GM21360 (cell line): Measurements from ENCODE around the gene MCM8.

Source experiments
- ATAC-seq: cut with Tn5 transposase; IDR thresholded peaks from one replicate; pipeline ENCODE4 v1.9.1; 2021; ENCODE audit warnings: mild to moderate bottlenecking, moderate library complexity; ENCODE audit not compliant: unreplicated experiment

The MCM8 gene

DNA sequence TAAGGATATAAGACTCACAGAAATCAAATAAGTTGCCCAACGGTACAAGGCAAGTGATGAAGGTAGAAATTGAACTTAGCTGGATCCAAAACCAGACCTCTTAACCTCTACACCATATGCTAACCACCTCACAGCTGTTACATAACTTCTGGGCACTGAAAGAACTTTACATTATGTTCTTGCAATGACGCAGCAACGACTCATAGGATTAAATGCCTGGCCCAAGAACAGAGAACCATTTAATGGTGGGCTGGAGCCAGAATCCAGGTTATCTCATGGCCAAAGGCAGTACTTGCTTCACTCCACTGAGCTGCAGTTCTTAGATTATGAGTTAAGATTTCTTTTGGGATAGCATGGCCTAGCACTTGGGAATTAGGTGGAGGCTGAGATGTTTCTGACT lies 4.5 kb upstream of the MCM8 start:
- no peak for ATAC-seq

DNA sequence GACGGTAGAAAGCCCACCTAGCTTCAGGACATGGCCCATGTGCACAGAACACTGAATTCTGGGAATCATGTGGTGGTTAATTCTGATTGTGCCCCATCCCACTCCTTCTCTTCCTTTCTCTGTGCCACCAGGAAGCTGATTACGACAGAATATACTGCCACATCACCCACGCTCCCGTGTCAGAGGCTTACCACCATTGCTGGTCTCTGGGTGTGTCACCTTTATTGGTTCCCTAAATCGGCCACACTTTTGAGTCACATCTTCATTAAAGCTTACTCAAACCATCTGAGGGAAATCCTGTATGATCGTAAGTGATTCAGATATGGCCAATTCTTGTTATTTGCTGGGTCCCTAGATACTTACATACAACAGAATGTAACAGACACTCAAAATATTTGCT lies 3.2 kb upstream of the MCM8 start:
- no peak for ATAC-seq

- no peak for ATAC-seq
Measured at GRCh38 chr20:5949943-5950270, 545 bp upstream of the MCM8 start.

- ATAC-seq: no peak
Measured at GRCh38 chr20:5967469-5967868, 17.0 kb downstream of the MCM8 start.

GRCh38 chr20:5968462-5968861 lies 18.0 kb downstream of the MCM8 start:
- ATAC-seq: no peak

GRCh38 chr20:5969348-5969935 lies 19.0 kb downstream of the MCM8 start:
- no peak for ATAC-seq

- ATAC-seq: no peak
Measured at GRCh38 chr20:5969940-5970339, 19.5 kb downstream of the MCM8 start.

DNA sequence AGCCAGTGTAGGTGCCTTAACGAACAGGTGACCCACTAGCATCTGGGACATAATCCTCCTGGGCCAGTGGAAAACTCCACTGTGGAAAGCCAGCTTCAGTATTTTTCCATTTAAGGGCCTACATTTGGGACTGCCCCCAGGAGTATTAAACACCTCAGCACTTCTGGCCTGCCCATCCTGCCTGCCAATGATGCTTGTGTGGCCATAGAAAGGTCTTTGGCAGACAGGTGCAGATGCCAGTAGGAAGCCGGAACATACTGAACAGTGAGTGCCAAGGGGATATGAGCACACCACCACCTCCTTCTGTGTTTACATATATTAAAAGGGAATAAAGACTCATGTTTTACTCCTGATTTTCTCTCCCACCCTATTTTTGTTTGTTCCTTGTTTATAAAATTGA lies 19.9 kb downstream of the MCM8 start:
- no peak for ATAC-seq

DNA sequence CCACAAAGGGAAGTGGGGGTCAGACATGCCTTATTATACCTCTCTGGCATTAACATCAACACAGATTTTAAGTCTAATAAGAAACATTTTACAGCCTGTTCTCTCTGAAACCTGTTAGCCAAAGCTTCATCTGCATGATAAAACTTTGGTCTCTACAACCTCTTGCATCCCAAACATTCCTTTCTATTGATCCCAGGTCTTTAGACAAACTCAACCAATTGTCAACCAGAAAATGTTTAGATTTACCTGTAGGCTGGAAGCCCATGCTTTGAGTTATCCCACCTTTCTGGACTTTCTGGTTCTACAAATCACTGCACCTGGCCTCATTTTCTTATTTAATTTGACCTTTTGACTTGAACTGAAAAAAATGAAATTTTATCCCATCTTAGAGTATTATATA lies 20.8 kb downstream of the MCM8 start:
- ATAC-seq: no peak

DNA sequence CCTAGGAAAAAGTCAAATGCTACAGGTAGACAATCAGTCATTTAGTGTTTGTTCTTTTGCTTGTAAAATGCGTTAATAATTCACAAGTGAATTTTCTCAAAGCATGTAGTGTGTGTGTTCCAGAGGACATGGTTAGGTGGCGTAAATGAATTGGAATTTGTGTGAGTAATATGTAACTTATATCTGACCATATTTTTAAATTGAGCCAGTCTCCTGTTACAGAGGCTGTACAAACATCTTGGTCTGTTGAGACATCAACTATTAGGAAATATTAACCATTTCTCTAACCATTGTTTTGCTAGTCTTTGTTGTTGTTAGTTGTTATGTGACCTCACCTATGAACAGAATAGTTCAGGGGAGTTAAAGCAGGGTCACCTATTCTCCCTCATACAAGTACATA lies 22.7 kb downstream of the MCM8 start:
- ATAC-seq: no peak

GRCh38 chr20:5973971-5974370 lies 23.5 kb downstream of the MCM8 start:
- ATAC-seq: no peak

- ATAC-seq: no peak
Measured at GRCh38 chr20:5974531-5974930, 24.1 kb downstream of the MCM8 start.

DNA sequence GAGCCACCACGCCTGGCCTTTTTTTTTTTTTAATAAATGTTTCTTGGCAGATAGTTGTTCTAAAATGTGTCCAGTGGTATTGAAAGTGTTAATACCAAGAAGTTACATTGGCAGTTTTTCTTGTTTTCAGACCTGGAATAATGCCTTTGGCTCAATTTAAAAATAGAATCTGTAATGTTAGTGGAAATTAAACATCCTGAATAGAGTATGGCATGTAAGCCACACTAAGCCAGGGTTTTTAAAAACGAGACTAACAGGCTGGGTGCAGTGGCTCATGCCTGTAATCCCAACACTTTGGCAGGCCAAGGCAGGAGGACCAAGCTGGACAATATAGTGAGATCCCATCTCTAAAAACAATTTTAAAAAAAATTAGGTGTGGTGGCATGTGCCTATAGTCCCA lies 25.3 kb downstream of the MCM8 start:
- no peak for ATAC-seq

DNA sequence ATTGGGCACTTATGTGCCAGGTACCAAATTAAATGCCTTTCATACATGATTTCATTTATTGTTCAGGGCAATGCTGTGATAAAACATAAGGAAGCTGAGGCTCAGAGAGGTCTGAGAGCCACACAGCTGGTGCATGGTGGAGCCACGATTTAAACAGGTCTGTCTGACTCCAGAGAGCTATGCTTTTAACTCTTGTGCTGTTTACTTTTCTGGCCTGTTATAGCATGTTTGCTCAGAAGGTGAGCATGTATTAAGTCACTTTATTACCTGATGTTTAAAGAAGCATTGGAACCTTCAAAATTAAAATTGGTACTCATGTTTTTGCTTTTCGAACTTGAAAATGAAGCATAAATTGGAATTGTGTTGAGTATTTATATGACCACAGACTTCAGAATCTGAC lies 26.8 kb downstream of the MCM8 start:
- ATAC-seq: no peak

GRCh38 chr20:5977975-5978374 lies 27.5 kb downstream of the MCM8 start:
- ATAC-seq: no peak

DNA sequence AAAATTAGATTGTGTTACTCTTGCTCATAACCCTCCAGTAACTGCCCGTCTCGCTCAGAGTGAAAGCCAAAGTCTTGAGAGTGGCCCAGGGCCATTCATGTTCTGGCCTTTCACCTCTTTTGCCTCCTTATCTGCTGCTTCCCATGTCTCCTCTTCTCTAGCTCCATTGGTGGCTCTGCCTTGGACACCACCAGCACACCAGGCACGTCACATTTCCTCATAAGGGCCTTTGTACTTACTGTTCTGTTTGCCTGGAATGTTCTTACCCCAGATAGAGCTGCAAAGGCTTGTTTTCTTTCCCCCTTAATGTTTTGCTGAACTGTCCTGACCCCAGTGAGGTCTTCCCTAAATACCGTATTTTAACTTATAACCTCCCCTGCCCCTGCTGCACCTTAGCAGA lies 29.3 kb downstream of the MCM8 start:
- no peak for ATAC-seq

DNA sequence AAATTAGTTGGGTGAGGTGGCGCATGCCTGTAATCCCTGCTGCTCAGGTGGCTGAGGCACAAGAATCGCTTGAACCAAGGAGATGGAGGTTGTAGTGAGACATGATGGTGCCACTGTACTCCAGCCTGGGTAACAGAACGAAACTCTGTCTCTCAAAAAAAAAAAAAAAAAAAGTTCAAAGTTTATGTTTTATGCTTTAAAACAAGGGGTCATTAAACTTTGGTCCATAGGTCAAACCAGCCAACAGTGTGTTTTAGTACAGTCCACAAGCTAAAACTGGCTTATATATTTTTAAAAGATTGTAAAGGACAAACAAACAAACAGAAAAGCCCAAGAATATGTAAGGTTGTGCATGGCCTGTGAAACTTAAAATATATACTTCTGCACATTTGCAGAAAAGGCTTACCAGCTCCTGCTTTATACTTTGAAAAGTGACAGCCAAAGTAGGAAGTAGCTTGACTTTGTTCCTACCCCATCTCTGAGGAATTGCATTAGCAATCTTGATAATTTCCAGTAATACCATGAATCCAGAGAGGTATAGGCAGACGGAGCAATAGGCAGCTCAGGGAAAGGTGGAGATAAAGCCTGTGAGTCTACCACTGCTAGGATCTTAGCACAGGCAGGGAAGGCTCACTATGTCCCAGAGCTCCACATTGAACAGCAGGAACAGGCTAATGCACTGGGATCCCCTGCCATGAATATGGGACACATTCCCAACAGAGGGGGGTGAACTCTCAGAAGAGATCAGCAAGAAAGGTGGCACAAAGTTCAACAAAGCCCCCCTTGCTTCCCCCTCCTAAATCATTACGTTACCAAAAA lies 30.5 kb downstream of the MCM8 start:
- no peak for ATAC-seq

DNA sequence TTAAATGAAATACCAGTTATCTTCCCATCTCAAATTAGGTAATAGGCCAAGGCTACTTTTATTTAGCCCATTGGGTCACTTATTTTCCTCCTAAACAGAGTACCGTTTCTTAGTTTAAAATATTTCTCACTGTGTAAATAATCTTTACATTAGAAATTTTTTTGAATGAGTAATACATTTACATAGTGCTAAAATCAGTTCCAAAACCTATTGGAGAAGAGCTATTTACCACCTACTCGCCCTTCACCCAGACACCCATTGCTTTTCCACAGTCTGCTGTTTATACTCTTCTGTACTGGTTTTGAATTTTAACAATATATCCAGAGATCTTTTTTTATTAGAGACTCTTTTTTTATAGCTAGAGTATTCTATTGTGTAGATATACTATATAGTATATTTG lies 36.9 kb downstream of the MCM8 start:
- no peak for ATAC-seq

GRCh38 chr20:5989539-5989938 lies 39.1 kb downstream of the MCM8 start:
- ATAC-seq: no peak

- no peak for ATAC-seq
Measured at GRCh38 chr20:5990946-5991345, 40.5 kb downstream of the MCM8 start.

DNA sequence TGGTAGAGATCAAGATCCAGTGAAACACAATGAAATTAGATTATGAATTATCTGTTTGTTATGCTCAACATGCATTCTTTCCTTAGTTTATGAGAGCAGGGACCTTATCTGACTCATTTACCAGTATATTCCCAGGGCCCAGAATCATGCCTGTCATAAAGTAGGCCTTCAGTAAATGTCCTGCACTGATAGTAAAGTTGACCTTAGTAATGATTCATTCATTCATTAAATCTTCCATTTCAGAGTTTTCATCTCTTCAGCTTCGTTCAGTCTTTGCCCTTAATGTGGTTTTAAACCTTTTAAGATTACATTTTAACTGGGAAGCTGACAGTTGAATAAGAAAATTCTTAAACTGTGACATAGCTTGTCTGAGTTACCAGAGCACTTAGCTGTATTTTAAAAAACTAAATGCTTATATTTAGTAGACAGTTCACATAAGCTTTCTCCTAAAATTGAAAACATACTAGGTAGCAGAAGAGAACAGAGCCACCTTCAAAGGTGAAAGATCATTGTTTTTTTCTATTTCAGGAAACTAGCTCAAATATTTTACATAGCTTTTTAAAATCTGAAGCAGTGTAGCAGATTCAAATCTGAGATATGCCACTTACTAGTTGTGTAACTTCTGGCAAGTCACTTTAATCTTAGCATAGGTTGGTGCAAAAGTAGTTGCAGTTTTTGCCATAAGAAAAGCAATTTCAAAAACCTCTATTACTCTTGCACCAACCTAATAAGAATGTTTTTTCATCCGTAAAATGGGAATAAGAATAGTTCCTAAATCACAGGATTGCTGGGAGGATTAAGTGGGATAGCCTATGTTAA lies 41.4 kb downstream of the MCM8 start:
- ATAC-seq: no peak

- peak; percentile 93 for ATAC-seq
Measured at GRCh38 chr20:5996765-5997164, 46.3 kb downstream of the MCM8 start.
